Measurements from ENCODE around the gene AHCYL1. TPM values are rescaled to one million over a fixed set of nuclear protein-coding genes. Genes with fewer than 3 reads are reported as not detected.

AHCYL1 gene
- total and polyA plus RNA-seq, 2 of the 8 experiments (the other 6 are each of a cell fraction or from before 2014, with no cell fraction given) = 64.5 to 95.9 TPM

DNA sequence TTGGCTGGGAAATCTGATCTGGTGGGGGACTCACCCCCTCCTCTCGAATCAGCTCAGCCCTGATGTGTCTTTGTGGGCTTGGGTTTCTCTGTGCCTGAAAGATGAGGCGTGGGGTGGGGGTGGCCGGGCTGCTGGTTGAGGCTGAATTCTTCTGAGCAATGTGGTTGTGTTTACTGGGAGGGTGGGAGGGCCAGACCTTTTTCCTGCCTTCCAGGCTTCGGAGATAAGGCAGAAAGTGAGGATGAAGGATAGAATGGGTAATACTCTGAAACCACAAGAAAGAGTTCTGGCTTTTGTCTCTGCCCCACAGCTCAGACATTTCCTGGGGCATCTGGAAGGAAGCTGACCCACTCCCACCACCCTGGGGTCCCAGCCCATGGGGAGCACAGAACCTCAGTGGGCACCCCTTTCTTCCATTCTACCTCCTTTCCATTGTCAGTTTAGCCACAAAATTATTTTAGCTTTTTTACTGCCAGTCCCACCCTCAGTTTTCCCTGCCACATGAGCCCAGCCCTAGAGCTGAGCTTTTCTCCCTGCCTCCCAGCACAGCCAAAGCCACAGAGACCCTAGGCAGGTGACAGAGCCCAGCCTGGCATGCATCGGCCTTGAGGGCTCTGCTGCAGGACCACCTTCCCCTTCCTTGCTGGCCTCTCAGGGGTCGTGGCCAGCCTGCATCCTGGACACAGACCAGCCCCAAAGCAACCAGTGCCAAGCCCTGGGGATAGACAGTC is 74.7 kb downstream of the AHCYL1 start:
- DNase-seq (ENCODE audit: low read depth in 1 of 2, low spot score in 2 of 2) (no peak), FAIRE-seq (no peak)
- CTCF ChIA-PET (ENCODE audit: partially characterized antibody) = interaction anchor here (0.6 to 52.4 kb wide), 19 partner anchors 5 to 1432 kb away, joined by 3 to 1450 read pairs (median 4); partner anchors contain the start of genes ALX3, STRIP1 and UBL4B
- no peak overlapping the region for H2BK12ac ChIP-seq (ENCODE audit: low read depth, low read length)
- no peak overlapping the region for H3K14ac ChIP-seq (ENCODE audit: insufficient read length)
- no peaks in the 10 kb centered on the region for H3K9me3 ChIP-seq (ENCODE audit: insufficient read depth in 2 of 2, low read depth in 1 of 2, low read length in 1 of 2)
- no peak overlapping the region for H3K4me3 ChIP-seq (ENCODE audit: extremely low read depth in 1 of 4, insufficient read depth in 2 of 4, low read depth in 3 of 4, low read length in 4 of 4)
- no peak overlapping the region for H2BK20ac ChIP-seq (ENCODE audit: low read length)
- H2AFZ ChIP-seq (ENCODE audit: low read length) = no peak overlapping the region
- no peak overlapping the region for H3K56ac ChIP-seq (replicated peaks; ENCODE audit: insufficient read length, low read depth, low read length)
- no peak overlapping the region for H4K91ac ChIP-seq (replicated peaks; ENCODE audit: insufficient read length, low read length)
- no peak overlapping the region for H4K8ac ChIP-seq (ENCODE audit: extremely low read depth, insufficient read depth, low read length)
- no peak overlapping the region for H3K27ac ChIP-seq (ENCODE audit: low read depth, low read length)
- no peak overlapping the region for H2AK5ac ChIP-seq (ENCODE audit: low read depth, low read length)
- no peaks in the 10 kb centered on the region for H3K23me2 ChIP-seq (ENCODE audit: low read depth, low read length)
- no peaks in the 10 kb centered on the region for H3K4me1 ChIP-seq (replicated peaks in 1 of 4; ENCODE audit: control insufficient read depth in 3 of 4, insufficient read depth in 4 of 4, low read length in 3 of 4)
- peaks cover 13 to 34% (median 25%) of the 10 kb centered on the region in 4 experiments for H3K36me3 ChIP-seq (ENCODE audit: control insufficient read depth in 2 of 4, insufficient read depth in 4 of 4, low read length in 3 of 4)
- no peaks in the 10 kb centered on the region for H3K79me2 ChIP-seq (ENCODE audit: control insufficient read depth in 1 of 2, insufficient read depth in 2 of 2, low read length in 2 of 2)
- H3K4ac ChIP-seq (replicated peaks; ENCODE audit: insufficient read length, low read depth, low read length) = no peak overlapping the region
- no peak overlapping the region for H2BK15ac ChIP-seq (ENCODE audit: low read length)
- TF ChIP-seq, protein P1, sequence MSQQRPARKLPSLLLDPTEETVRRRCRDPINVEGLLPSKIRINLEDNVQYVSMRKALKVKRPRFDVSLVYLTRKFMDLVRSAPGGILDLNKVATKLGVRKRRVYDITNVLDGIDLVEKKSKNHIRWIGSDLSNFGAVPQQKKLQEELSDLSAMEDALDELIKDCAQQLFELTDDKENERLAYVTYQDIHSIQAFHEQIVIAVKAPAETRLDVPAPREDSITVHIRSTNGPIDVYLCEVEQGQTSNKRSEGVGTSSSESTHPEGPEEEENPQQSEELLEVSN (IDR thresholded peaks at IDR 0.05) = no peak
- TF ChIP-seq SIX5 (IDR thresholded peaks at IDR 0.05; ENCODE audit: low read depth, low read length) = no peak
- H3K4me2 ChIP-seq (ENCODE audit: insufficient read depth in 1 of 2, low read depth in 2 of 2, low read length in 2 of 2) = no peak overlapping the region
- WGBS, 2 experiments (ENCODE audit: extremely low coverage in 1 of 2, insufficient coverage in 1 of 2, insufficient read length in 1 of 2, insufficient replicate concordance in 2 of 2, low coverage in 1 of 2, low lambda C conversion rate in 2 of 2, missing lambda C conversion rate in 1 of 2) = 86% methylated on average over 6 of the region's 6 CpGs; no CpG with 5 or more reads in 1 of the 2 experiments
- no peaks in the 10 kb centered on the region; the same call in 1 of the 2 replicates for H3K79me1 ChIP-seq (ENCODE audit: low read depth, low read length)
- no peak overlapping the region for H4K5ac ChIP-seq (ENCODE audit: insufficient read length, low read depth, low read length)
- POLR2A ChIA-PET (ENCODE audit: partially characterized antibody) = interaction anchor here (0.8 to 1.7 kb wide), 7 partner anchors 10 to 44 kb away, joined by 3 to 6 read pairs (median 4); no protein-coding TSS in a partner anchor
- H3K18ac ChIP-seq (ENCODE audit: extremely low read depth, low read length) = no peak overlapping the region
- no peak overlapping the region for H2BK120ac ChIP-seq (replicated peaks; ENCODE audit: low read depth, low read length)
- no peak overlapping the region for H2BK5ac ChIP-seq (ENCODE audit: low read depth, low read length)
- no peak overlapping the region for H3K23ac ChIP-seq (ENCODE audit: insufficient read length)
- no peaks in the 10 kb centered on the region for H3K27me3 ChIP-seq (replicated peaks in 1 of 4; ENCODE audit: control insufficient read depth in 3 of 4, extremely low read depth in 1 of 4, insufficient read depth in 3 of 4, low read length in 3 of 4)
- peaks cover 6 to 18% of the 10 kb centered on the region in 2 experiments for H4K20me1 ChIP-seq (replicated peaks in 1 of 2; ENCODE audit: control insufficient read depth in 1 of 2, insufficient read depth in 2 of 2, low read length in 2 of 2)
- H3K9ac ChIP-seq (replicated peaks in 1 of 4; ENCODE audit: extremely low read depth in 1 of 4, low read depth in 3 of 4, low read length in 3 of 4) = no peak overlapping the region

Data from H1 (cell line).